A673 (cell line): Measurements from ENCODE around the gene CALHM5. TPM values are rescaled to one million over a fixed set of nuclear protein-coding genes. Genes with fewer than 3 reads are reported as not detected.

Source experiments
- BruUV-seq: library from RNA; stranded (reverse); fragments of 400-500 nt; replicated peaks from 2 replicates; lab custom pipeline; 2021; lab: Mats Ljungman, UMichigan
- CTCF ChIA-PET: fragments of 300-600 bp; sonication (Branson Sonifier 250); formaldehyde crosslinking; loops from one replicate; lab custom pipeline; 2022; ENCODE audit warnings: antibody characterized with exemption; lab: Charles Lee
- POLR2A ChIA-PET: fragments of 300-600 bp; sonication (Branson Sonifier 250); formaldehyde crosslinking; loops from one replicate; lab custom pipeline; 2022; ENCODE audit warnings: antibody characterized with exemption; ENCODE audit not compliant: low non-redundant PET; lab: Charles Lee
- DNase-seq: peaks from one replicate; pipeline ENCODE4 v3.0.0-alpha.2; 2015; ENCODE audit warnings: low spot score
- H3K27ac ChIP-seq: fragments of 200-600 bp; sonication (generic); 2 replicates; pipeline ENCODE4 v1.5.1; 2016; ENCODE audit warnings: mixed run types, low read depth, mild to moderate bottlenecking, mixed read lengths, antibody characterized with exemption, low read length; ENCODE audit not compliant: poor library complexity, severe bottlenecking
- H3K27me3 ChIP-seq: fragments of 200-600 bp; sonication (generic); replicated peaks from 2 replicates; pipeline ENCODE4 v1.6.1; 2017; ENCODE audit warnings: mixed run types, low read depth, mild to moderate bottlenecking, mixed read lengths, antibody characterized with exemption, low read length; ENCODE audit not compliant: insufficient read depth, poor library complexity
- H3K36me3 ChIP-seq: fragments of 200-600 bp; sonication (generic); 2 replicates; pipeline ENCODE4 v1.6.1; 2016; ENCODE audit warnings: mixed run types, mild to moderate bottlenecking, mixed read lengths, antibody characterized with exemption, low read length; ENCODE audit not compliant: insufficient read depth, poor library complexity, severe bottlenecking
- H3K4me1 ChIP-seq: fragments of 200-600 bp; sonication (generic); 2 replicates; pipeline ENCODE4 v1.6.1; 2017; ENCODE audit warnings: mixed run types, mild to moderate bottlenecking, mixed read lengths, antibody characterized with exemption, low read length; ENCODE audit not compliant: insufficient read depth, poor library complexity, severe bottlenecking
- H3K4me3 ChIP-seq: fragments of 200-600 bp; sonication (generic); 2 replicates; pipeline ENCODE4 v1.5.1; 2016; ENCODE audit warnings: low read depth, mixed run types, mild to moderate bottlenecking, mixed read lengths, low read length; ENCODE audit not compliant: poor library complexity, severe bottlenecking
- H3K9me3 ChIP-seq: fragments of 200-600 bp; sonication (generic); 2 replicates; pipeline ENCODE4 v1.6.1; 2016; ENCODE audit warnings: mixed run types, low read depth, mild to moderate bottlenecking, mixed read lengths, antibody characterized with exemption, low read length; ENCODE audit not compliant: poor library complexity, severe bottlenecking
- CTCF ChIP-seq: fragments of 300-800, 200-600 bp; sonication (generic); conservative IDR thresholded peaks from 2 replicates; pipeline ENCODE4 v1.5.1; 2017; ENCODE audit warnings: low read depth, mild to moderate bottlenecking, antibody characterized with exemption, low read length, moderate library complexity, mixed read lengths
- EZH2 ChIP-seq: fragments of 200-600 bp; sonication (generic); IDR thresholded peaks from 2 replicates; pipeline ENCODE4 v1.6.1; 2017; ENCODE audit warnings: borderline replicate concordance, low read depth, mild to moderate bottlenecking, mixed read lengths, antibody characterized with exemption, low read length; ENCODE audit not compliant: poor library complexity, severe bottlenecking
- intact Hi-C: fragments of 100-400 bp; cut with micrococcal nuclease; formaldehyde crosslinking; loops from one replicate; pipeline ENCODE4 v1.10.0; 2022; ENCODE audit not compliant: unreplicated experiment
- total RNA-seq: library from RNA; stranded (reverse); gene quantifications from 2 replicates; pipeline ENCODE4 v1.2.3, GENCODE V29; 2021

CALHM5 gene
- total RNA-seq, 1 experiment from 2014 or later, result 0.26 TPM

GRCh38 chr6:116550796-116551195 lies 39.4 kb downstream of the CALHM5 start:
- Histone ChIP-seq H3K9me3 (no peaks in the 10 kb centered on the region), H3K27me3 (no peaks in the 10 kb centered on the region), H3K4me1 (no peaks in the 10 kb centered on the region), H3K36me3 (no peaks in the 10 kb centered on the region), H3K4me3 (no peak overlapping the region), H3K27ac (no peak overlapping the region)
- ChIA-PET POLR2A (no interaction called here), CTCF (no interaction called here)
- TF ChIP-seq CTCF (no peak), EZH2 (no peak)
- no peak for DNase-seq
- BruUV-seq, result no TSS peak
- intact Hi-C loops, result no loop called here

- Histone ChIP-seq H3K27ac (no peak within 1 kb of the TSS), H3K9me3 (no peaks in the 10 kb centered on the region), H3K4me3 (no peak within 1 kb of the TSS), H3K4me1 (peaks cover 4% of the 10 kb centered on the region), H3K27me3 (no peaks in the 10 kb centered on the region), H3K36me3 (no peaks in the 10 kb centered on the region)
- BruUV-seq, result no TSS peak
- POLR2A ChIA-PET, result no interaction called here
- no peak for DNase-seq
- CTCF ChIA-PET, result no interaction called here
- TF ChIP-seq CTCF (no peak), EZH2 (no peak)
- intact Hi-C loops, result no loop called here
Measured at GRCh38 chr6:116553451-116553850, 42.0 kb downstream of the CALHM5 start, which contains the start of gene CALHM4. Gene CALHM4, plus strand, starts transcription at chr6:116553751. Its CDS starts 43 bp downstream, at chr6:116553794.

- Histone ChIP-seq H3K27me3 (no peaks in the 10 kb centered on the region), H3K9me3 (no peaks in the 10 kb centered on the region), H3K4me1 (peaks cover 4% of the 10 kb centered on the region), H3K27ac (no peak overlapping the region), H3K36me3 (no peaks in the 10 kb centered on the region), H3K4me3 (no peak overlapping the region)
- POLR2A ChIA-PET, result no interaction called here
- no peak for TF ChIP-seq EZH2
- TF ChIP-seq CTCF, result no peak
- no peak for DNase-seq
- intact Hi-C loops, result no loop called here
- no TSS peak for BruUV-seq
- CTCF ChIA-PET, result no interaction called here
Measured at GRCh38 chr6:116556065-116556464, 44.6 kb downstream of the CALHM5 start.
